SK-N-SH treated with all-trans-retinoic acid at 6 μM for 48 hours (cell line): Measurements from ENCODE around the gene SP2.
A peak's percentile ranks its signal among the peaks of the same experiment; 100 is the strongest.

Source experiments
- ATAC-seq: fragments of 200-7000 bp; cut with Tn5 transposase; 3 replicates; pipeline ENCODE4 v1.9.1; 2020; ENCODE audit warnings: mild to moderate bottlenecking, moderate library complexity
- BACH2 ChIP-seq: fragments of 250-450 bp; sonication (Bioruptor Pico); IDR thresholded peaks from 2 replicates; pipeline ENCODE4 v1.9.0; 2021; ENCODE audit warnings: mild to moderate bottlenecking, borderline replicate concordance
- CREB5 ChIP-seq: fragments of 250-450 bp; sonication (Bioruptor Pico); IDR thresholded peaks from 2 replicates; pipeline ENCODE4 v1.5.1; 2020; ENCODE audit warnings: low read depth, mild to moderate bottlenecking, moderate library complexity
- CSDC2 ChIP-seq: fragments of 250-450 bp; sonication (Bioruptor Pico); IDR thresholded peaks from 2 replicates; pipeline ENCODE4 v1.5.0; 2020; ENCODE audit warnings: mild to moderate bottlenecking, moderate library complexity
- ESRRG ChIP-seq: fragments of 250-450 bp; sonication (Bioruptor Pico); IDR thresholded peaks from 2 replicates; pipeline ENCODE4 v1.6.1; 2021; ENCODE audit warnings: mild to moderate bottlenecking
- GLIS3 ChIP-seq: fragments of 250-450 bp; sonication (Bioruptor Pico); IDR thresholded peaks from 2 replicates; pipeline ENCODE4 v1.5.0; 2020; ENCODE audit warnings: mild to moderate bottlenecking, moderate library complexity
- OSR1 ChIP-seq: fragments of 250-450 bp; sonication (Bioruptor Pico); IDR thresholded peaks from 2 replicates; pipeline ENCODE4 v1.8.0; 2022; ENCODE audit warnings: moderate library complexity, mild to moderate bottlenecking, inconsistent platforms
- PATZ1 ChIP-seq: fragments of 250-450 bp; sonication (Bioruptor Pico); IDR thresholded peaks from 2 replicates; pipeline ENCODE4 v1.8.0; 2020; ENCODE audit warnings: mild to moderate bottlenecking, moderate library complexity, borderline replicate concordance
- PPARA ChIP-seq: fragments of 250-450 bp; sonication (Bioruptor Pico); IDR thresholded peaks from 2 replicates; pipeline ENCODE4 v1.5.0; 2020; ENCODE audit warnings: mild to moderate bottlenecking, borderline replicate concordance
- RARB ChIP-seq: fragments of 250-450 bp; sonication (Bioruptor Pico); IDR thresholded peaks from 2 replicates; pipeline ENCODE4 v1.8.0; 2021; ENCODE audit warnings: mild to moderate bottlenecking, moderate library complexity
- SNAI2 ChIP-seq: fragments of 250-450 bp; sonication (Bioruptor Pico); IDR thresholded peaks from 2 replicates; pipeline ENCODE4 v1.5.0; 2020; ENCODE audit warnings: mild to moderate bottlenecking, moderate library complexity
- TCF4 ChIP-seq: fragments of 250-450 bp; sonication (Bioruptor Pico); IDR thresholded peaks from 2 replicates; pipeline ENCODE4 v1.8.0; 2021; ENCODE audit warnings: mild to moderate bottlenecking, moderate library complexity, borderline replicate concordance
- TOX ChIP-seq: fragments of 250-450 bp; sonication (Bioruptor Pico); IDR thresholded peaks from 2 replicates; pipeline ENCODE4 v1.8.0; 2021; ENCODE audit warnings: mild to moderate bottlenecking, moderate library complexity, borderline replicate concordance
- TSHZ2 ChIP-seq: fragments of 250-450 bp; sonication (Bioruptor Pico); IDR thresholded peaks from 2 replicates; pipeline ENCODE4 v1.5.0; 2020; ENCODE audit warnings: mild to moderate bottlenecking, moderate library complexity
- ZC3H10 ChIP-seq: fragments of 250-450 bp; sonication (Bioruptor Pico); IDR thresholded peaks from 2 replicates; pipeline ENCODE4 v1.5.1; 2021; ENCODE audit warnings: mild to moderate bottlenecking, moderate library complexity
- ZFP3 ChIP-seq: fragments of 250-450 bp; sonication (Bioruptor Pico); IDR thresholded peaks from 2 replicates; pipeline ENCODE4 v1.5.0; 2020; ENCODE audit warnings: mild to moderate bottlenecking, moderate library complexity
- ZFP30 ChIP-seq: fragments of 450-650 bp; formaldehyde crosslinking; IDR thresholded peaks from 2 replicates; pipeline ENCODE4 v1.5.0; 2022; ENCODE audit warnings: mild to moderate bottlenecking, moderate library complexity
- ZNF565 ChIP-seq: fragments of 450-650 bp; formaldehyde crosslinking; conservative IDR thresholded peaks from 2 replicates; pipeline ENCODE4 v1.5.0; 2020; ENCODE audit warnings: low read depth, mild to moderate bottlenecking, moderate library complexity
- ZNF70 ChIP-seq: fragments of 450-650 bp; formaldehyde crosslinking; IDR thresholded peaks from 2 replicates; pipeline ENCODE4 v1.5.0; 2020; ENCODE audit warnings: mild to moderate bottlenecking, moderate library complexity
- ZNF8 ChIP-seq: fragments of 450-650 bp; formaldehyde crosslinking; IDR thresholded peaks from 2 replicates; pipeline ENCODE4 v1.5.0; 2020; ENCODE audit warnings: mild to moderate bottlenecking, moderate library complexity
- TF ChIP-seq, protein P1 (sequence below): fragments of 250-450 bp; sonication (Bioruptor Pico); IDR thresholded peaks from 2 replicates; pipeline ENCODE4 v1.8.0; 2021; ENCODE audit warnings: low read depth, mild to moderate bottlenecking, moderate library complexity, borderline replicate concordance

Gene SP2

GRCh38 chr17:47860386-47860785, 35.6 kb upstream of the SP2 start:
- no peak for ATAC-seq
- TF ChIP-seq ZC3H10 (no peak), PATZ1 (CRISPR knock-in tag) (no peak), TCF4 (no peak), ZFP3 (CRISPR knock-in tag) (no peak), OSR1 (CRISPR knock-in tag) (no peak), RARB (no peak), SNAI2 (no peak), BACH2 (no peak), ZNF70 (CRISPR knock-in tag) (no peak), PPARA (CRISPR knock-in tag) (no peak), TSHZ2 (CRISPR knock-in tag) (no peak), ZNF565 (no peak), ZNF8 (CRISPR knock-in tag) (no peak), GLIS3 (CRISPR knock-in tag) (no peak), ZFP30 (CRISPR knock-in tag) (no peak), CREB5 (CRISPR knock-in tag) (no peak), TOX (CRISPR knock-in tag) (no peak)
- TF ChIP-seq, protein P1, sequence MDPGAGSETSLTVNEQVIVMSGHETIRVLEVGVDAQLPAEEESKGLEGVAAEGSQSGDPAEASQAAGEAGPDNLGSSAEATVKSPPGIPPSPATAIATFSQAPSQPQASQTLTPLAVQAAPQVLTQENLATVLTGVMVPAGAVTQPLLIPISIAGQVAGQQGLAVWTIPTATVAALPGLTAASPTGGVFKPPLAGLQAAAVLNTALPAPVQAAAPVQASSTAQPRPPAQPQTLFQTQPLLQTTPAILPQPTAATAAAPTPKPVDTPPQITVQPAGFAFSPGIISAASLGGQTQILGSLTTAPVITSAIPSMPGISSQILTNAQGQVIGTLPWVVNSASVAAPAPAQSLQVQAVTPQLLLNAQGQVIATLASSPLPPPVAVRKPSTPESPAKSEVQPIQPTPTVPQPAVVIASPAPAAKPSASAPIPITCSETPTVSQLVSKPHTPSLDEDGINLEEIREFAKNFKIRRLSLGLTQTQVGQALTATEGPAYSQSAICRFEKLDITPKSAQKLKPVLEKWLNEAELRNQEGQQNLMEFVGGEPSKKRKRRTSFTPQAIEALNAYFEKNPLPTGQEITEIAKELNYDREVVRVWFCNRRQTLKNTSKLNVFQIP (CRISPR knock-in tag) = no peak

GRCh38 chr17:47862621-47863440, 33.2 kb upstream of the SP2 start:
- peak; percentile 61 for ATAC-seq
- TF ChIP-seq PATZ1 (CRISPR knock-in tag) (no peak), ESRRG (CRISPR knock-in tag) (no peak), ZC3H10 (no peak), CSDC2 (CRISPR knock-in tag) (no peak)

- TF ChIP-seq ZNF565 (no peak), CSDC2 (CRISPR knock-in tag) (no peak), BACH2 (no peak), ESRRG (CRISPR knock-in tag) (no peak), ZFP3 (CRISPR knock-in tag) (no peak), OSR1 (CRISPR knock-in tag) (no peak), TOX (CRISPR knock-in tag) (no peak)
- TF ChIP-seq, protein P1 (CRISPR knock-in tag) = no peak
Measured at GRCh38 chr17:47864791-47865216, 31.2 kb upstream of the SP2 start.

More at GRCh38 chr17:47864791-47865216, 31.2 kb upstream of the SP2 start:
- no peak for ATAC-seq
